ENCODE measurements around the gene SH3BGRL3. TPM values are rescaled to one million over a fixed set of nuclear protein-coding genes. Genes with fewer than 3 reads are reported as not detected.
A peak's percentile ranks its signal among the peaks of the same experiment; 100 is the strongest.
"Not testable (repeated sequence)": the region's sequence is repeated elsewhere in the genome, so short reads cannot be mapped to it uniquely, and the experiment has no call there.

SH3BGRL3 gene
- total RNA-seq, 2 experiments from 2014 or later: 309 to 316 TPM

DNA sequence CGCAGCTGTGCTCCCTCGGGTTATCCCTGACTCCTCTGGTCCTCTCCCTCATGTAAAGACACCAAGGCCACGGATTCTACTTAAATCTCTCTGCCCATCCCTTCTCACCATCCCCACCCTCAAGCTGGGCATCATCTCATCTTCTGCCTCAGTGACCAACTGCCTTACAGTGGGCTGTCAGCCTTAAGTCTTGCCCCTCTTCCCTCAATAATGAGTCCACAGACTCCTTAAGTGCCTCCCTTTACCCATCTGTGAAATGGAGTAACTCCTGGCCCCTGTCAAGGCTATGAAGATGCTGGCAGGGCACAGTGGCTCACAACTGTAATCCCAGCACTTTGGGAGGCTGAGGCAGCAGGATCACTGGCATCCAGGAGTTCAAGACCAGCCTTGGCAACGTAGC is 12.1 kb downstream of the SH3BGRL3 start:
- H3K4me1 Mint-ChIP-seq (ENCODE audit: low read depth): peaks cover 55% of the 10 kb centered on the region
- ChIA-PET CTCF (interaction anchor here (1.0 to 10.4 kb wide), 3 partner anchors 16 to 125 kb away, joined by 3 to 227 read pairs (median 10); partner anchors contain the start of gene CD52), POLR2A (interaction anchor here (1.5 to 19.5 kb wide), 4 partner anchors 7 to 26 kb away, joined by 3 to 284 read pairs (median 24); partner anchors contain the start of genes CD52, SH3BGRL3 and UBXN11)
- no peaks in the 10 kb centered on the region for H3K27me3 Mint-ChIP-seq
- H3K9me3 Mint-ChIP-seq: no peaks in the 10 kb centered on the region
- intact Hi-C loops (cut with micrococcal nuclease): no loop called here
- peaks cover 13% of the 10 kb centered on the region for H3K36me3 Mint-ChIP-seq (ENCODE audit: low read depth)
- peak overlapping the region; percentile 98 for H3K27ac Mint-ChIP-seq
- DNase-seq (no peak), ATAC-seq (no peak)
- TF ChIP-seq, protein P1, sequence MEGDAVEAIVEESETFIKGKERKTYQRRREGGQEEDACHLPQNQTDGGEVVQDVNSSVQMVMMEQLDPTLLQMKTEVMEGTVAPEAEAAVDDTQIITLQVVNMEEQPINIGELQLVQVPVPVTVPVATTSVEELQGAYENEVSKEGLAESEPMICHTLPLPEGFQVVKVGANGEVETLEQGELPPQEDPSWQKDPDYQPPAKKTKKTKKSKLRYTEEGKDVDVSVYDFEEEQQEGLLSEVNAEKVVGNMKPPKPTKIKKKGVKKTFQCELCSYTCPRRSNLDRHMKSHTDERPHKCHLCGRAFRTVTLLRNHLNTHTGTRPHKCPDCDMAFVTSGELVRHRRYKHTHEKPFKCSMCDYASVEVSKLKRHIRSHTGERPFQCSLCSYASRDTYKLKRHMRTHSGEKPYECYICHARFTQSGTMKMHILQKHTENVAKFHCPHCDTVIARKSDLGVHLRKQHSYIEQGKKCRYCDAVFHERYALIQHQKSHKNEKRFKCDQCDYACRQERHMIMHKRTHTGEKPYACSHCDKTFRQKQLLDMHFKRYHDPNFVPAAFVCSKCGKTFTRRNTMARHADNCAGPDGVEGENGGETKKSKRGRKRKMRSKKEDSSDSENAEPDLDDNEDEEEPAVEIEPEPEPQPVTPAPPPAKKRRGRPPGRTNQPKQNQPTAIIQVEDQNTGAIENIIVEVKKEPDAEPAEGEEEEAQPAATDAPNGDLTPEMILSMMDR (IDR thresholded peaks at IDR 0.05): no peak
- H3K4me3 Mint-ChIP-seq: no peak overlapping the region

DNA sequence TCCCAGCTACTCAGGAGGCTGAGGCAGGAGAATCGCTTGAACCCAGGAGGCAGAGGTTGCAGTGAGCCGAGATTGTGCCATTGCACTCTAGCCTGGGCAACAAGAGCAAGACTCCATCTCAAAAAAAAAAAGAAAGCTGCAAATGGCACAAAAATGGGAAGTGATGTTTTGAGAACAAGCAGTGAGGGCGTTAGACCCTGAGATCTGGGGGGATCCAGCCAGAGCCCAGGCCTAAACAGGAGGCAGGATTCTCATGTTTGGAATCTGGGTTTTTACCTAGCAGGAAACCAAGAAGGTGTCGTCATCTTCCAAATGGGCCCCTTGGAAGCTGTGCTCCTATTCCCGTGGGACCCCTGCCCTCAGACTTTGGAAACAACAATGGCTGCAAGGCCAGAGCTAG is 12.8 kb downstream of the SH3BGRL3 start:
- H3K36me3 Mint-ChIP-seq (ENCODE audit: low read depth): peaks cover 13% of the 10 kb centered on the region
- DNase-seq; H3K9me3 Mint-ChIP-seq; H3K27me3 Mint-ChIP-seq; H3K4me3 Mint-ChIP-seq; intact Hi-C loops (cut with micrococcal nuclease); ATAC-seq: not testable (repeated sequence)
- ChIA-PET POLR2A (interaction anchor here (1.6 to 19.5 kb wide), 3 partner anchors 6 to 25 kb away, joined by 5 to 284 read pairs (median 44); partner anchors contain the start of genes CD52 and UBXN11), CTCF (interaction anchor here (1.0 to 10.4 kb wide), 3 partner anchors 17 to 124 kb away, joined by 3 to 227 read pairs (median 10); partner anchors contain the start of gene CD52)
- peak overlapping the region; percentile 52 for H3K27ac Mint-ChIP-seq
- peaks cover 47% of the 10 kb centered on the region for H3K4me1 Mint-ChIP-seq (ENCODE audit: low read depth)

DNA sequence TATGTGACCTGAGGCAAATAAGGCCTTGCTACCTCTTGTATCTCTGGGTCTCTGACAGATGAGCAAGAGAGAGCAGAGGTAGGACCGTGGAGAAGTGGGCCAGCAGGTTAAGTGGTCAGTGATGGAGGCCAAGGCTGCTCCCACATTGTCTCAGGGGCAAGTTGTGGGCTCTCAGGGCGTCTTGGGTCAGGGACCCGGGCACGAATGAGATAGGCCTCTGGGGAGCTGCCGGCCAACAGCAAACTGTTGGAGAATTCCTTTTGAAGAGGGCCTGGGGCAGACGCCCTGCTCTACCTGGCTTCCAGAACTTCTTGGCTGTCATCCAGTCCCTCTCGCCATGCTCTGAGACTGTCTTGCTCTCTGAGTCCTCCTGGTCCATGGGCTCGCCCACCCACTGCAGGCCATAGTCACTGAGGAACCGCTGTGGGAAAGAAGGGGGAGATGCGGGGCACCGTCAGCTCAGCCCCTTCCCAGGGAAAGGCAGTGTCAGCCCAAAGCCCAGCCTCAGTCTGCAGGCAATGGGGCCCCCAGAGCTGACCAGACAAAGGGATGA is 14.1 kb downstream of the SH3BGRL3 start:
- POLR2A ChIA-PET: interaction anchor here (1.3 to 1.7 kb wide), 2 partner anchors 14 to 24 kb away, joined by 4 read pairs; partner anchors contain the start of genes CD52 and SH3BGRL3
- TF ChIP-seq, protein P1 (IDR thresholded peaks at IDR 0.05): no peak
- CTCF ChIA-PET: no interaction called here
- Mint-ChIP-seq H3K4me1 (ENCODE audit: low read depth) (peaks cover 34% of the 10 kb centered on the region), H3K36me3 (ENCODE audit: low read depth) (peaks cover 13% of the 10 kb centered on the region), H3K9me3 (no peaks in the 10 kb centered on the region), H3K4me3 (no peak overlapping the region), H3K27me3 (no peaks in the 10 kb centered on the region), H3K27ac (no peak overlapping the region)
- DNase-seq: no peak
- ATAC-seq: no peak
- intact Hi-C loops (cut with micrococcal nuclease): no loop called here

DNA sequence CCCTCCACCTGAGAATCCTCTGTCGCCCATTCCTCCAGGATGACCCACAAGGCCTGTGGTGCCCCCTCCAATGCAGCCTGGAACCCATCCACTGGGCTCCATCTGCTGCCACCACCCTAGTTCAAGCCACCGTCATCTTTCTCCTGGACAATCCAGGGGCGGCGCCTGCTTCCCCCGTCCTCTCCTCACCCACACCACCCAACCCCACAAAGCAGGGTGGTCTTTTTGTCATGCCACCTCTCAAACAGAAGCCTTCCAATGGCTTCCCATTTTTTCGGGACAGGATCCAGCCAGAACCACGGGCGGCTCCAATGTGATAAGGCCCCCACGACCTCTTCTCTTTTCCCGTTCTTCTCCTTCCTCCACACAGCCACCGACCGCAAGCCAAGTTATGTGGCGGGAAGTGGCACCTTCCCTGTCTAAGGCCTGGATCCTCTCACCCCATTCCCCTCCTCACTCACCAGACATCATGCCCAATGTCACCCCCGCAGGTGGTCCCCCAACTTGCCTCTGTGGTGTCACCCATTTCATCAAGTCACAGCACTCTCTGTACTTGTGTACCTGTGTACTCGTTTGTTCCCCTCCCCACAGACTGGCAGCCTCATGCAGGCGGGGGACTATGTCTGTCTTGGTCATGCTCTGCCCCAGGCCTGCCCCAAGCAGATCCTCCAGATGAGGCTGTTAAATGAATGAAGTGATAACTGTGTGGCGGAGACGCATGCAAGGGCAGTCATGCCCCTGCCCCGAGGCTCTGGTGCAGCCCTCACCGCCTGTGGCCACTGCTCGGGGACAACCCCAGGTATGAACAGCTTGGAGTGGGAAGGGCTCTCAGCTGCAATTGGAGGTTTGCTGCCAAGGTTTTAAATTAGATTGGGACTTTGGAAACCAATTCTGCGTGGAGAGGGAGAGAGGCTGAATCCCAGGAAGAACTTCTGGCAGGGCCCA is 15.6 kb downstream of the SH3BGRL3 start:
- ChIA-PET POLR2A (interaction anchor here (0.6 to 6.8 kb wide), 4 partner anchors 6 to 19 kb away, joined by 5 to 44 read pairs (median 6); partner anchors contain the start of gene UBXN11), CTCF (interaction anchor here (1.2 kb wide), 1 partner anchor 20 kb away, joined by 4 read pairs; no protein-coding TSS in a partner anchor)
- no peaks in the 10 kb centered on the region for H3K9me3 Mint-ChIP-seq
- ATAC-seq (no peak), DNase-seq (no peak)
- TF ChIP-seq, protein P1 (IDR thresholded peaks at IDR 0.05): no peak
- H3K4me1 Mint-ChIP-seq (ENCODE audit: low read depth): peaks cover 20% of the 10 kb centered on the region
- H3K36me3 Mint-ChIP-seq (ENCODE audit: low read depth): peaks cover 7% of the 10 kb centered on the region
- no peaks in the 10 kb centered on the region for H3K27me3 Mint-ChIP-seq
- H3K27ac Mint-ChIP-seq: no peak overlapping the region
- intact Hi-C loops (cut with micrococcal nuclease): no loop called here
- no peak overlapping the region for H3K4me3 Mint-ChIP-seq

DNA sequence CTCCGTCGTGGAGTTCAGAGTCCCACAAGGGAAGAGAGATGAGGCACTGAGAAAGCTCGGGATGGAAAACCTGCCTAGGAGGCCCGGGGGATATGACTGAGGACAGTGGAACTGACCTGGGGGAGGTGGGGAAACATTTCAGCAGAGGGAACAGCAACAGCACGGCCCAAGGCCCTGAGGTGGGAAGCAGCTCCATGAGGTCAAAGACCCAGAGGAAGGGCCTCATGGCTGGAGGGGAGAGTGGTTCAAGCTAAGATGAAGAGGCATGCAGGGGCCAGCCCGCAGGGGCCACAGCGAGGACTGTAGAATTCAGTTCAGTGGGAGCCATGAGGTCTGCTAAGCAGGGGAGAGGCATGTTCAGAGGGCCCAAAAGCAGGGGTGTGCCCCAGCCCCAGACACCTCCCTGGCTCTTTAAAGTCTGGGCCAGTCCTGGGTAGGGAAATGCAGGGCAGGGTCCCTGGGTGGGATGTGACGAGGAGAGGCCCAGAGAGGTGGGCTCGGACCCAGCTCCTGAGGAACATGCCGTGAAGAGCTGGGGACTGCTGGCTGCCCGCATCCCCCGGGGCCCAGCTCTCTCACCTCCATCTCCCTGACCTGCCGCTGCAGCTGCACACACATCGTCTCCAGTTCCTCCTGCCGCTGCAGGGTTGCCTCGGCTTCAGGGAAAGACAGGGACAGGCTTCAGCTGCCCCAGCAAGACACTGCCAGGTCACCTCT is 16.6 kb downstream of the SH3BGRL3 start:
- intact Hi-C loops (cut with micrococcal nuclease): no loop called here
- TF ChIP-seq, protein P1 (IDR thresholded peaks at IDR 0.05): no peak
- Mint-ChIP-seq H3K4me1 (ENCODE audit: low read depth) (peaks cover 11% of the 10 kb centered on the region), H3K27ac (no peak overlapping the region), H3K9me3 (no peaks in the 10 kb centered on the region), H3K4me3 (no peak overlapping the region), H3K36me3 (ENCODE audit: low read depth) (peaks cover 9% of the 10 kb centered on the region), H3K27me3 (no peaks in the 10 kb centered on the region)
- ChIA-PET CTCF (interaction anchor here (0.9 to 2.2 kb wide), 4 partner anchors 10 to 25 kb away, joined by 3 to 5 read pairs (median 4); partner anchors contain the start of gene UBXN11), POLR2A (interaction anchor here (0.8 to 6.8 kb wide), 4 partner anchors 7 to 49 kb away, joined by 3 to 44 read pairs (median 6); partner anchors contain the start of gene UBXN11)
- no peak for ATAC-seq
- no peak for DNase-seq
